Smooth muscle cell (in vitro differentiated cells): ENCODE measurements around the gene EYA3. TPM values are rescaled to one million over a fixed set of nuclear protein-coding genes. Genes with fewer than 3 reads are reported as not detected.

Source experiments
- DNase-seq: peaks from one replicate; lab custom pipeline; 2025; ENCODE audit not compliant: unreplicated experiment; lab: John Stamatoyannopoulos, UW
- H2AFZ ChIP-seq: fragments of 200-600 bp; sonication (generic); 2 replicates; pipeline ENCODE4 v1.6.0; 2016; ENCODE audit warnings: antibody characterized with exemption, low read depth, mild to moderate bottlenecking
- H3F3A ChIP-seq: fragments of 200-600 bp; sonication (generic); 2 replicates; pipeline ENCODE4 v1.6.0; 2017; ENCODE audit warnings: antibody characterized with exemption, low read depth
- H3K27ac ChIP-seq: fragments of 200-600 bp; sonication (generic); 2 replicates; pipeline ENCODE4 v1.5.1; 2016; ENCODE audit warnings: low read depth, mild to moderate bottlenecking
- H3K27me3 ChIP-seq: fragments of 200-600 bp; sonication (generic); 2 replicates; pipeline ENCODE4 v1.6.1; 2016; ENCODE audit warnings: low read depth, mild to moderate bottlenecking
- H3K36me3 ChIP-seq: fragments of 200-600 bp; sonication (generic); 2 replicates; pipeline ENCODE4 v1.5.1; 2016; ENCODE audit warnings: low read depth
- H3K4me1 ChIP-seq: fragments of 200-600 bp; sonication (generic); 2 replicates; pipeline ENCODE4 v1.5.1; 2016; ENCODE audit warnings: low read depth
- H3K4me2 ChIP-seq: fragments of 200-600 bp; sonication (generic); 2 replicates; pipeline ENCODE4 v1.6.0; 2016; ENCODE audit warnings: mild to moderate bottlenecking
- H3K4me3 ChIP-seq: fragments of 200-600 bp; sonication (generic); 2 replicates; pipeline ENCODE4 v1.5.1; 2016; ENCODE audit warnings: mild to moderate bottlenecking
- H3K79me2 ChIP-seq: fragments of 200-600 bp; sonication (generic); 2 replicates; pipeline ENCODE4 v1.6.0; 2016; ENCODE audit warnings: low read depth, mild to moderate bottlenecking
- H3K9ac ChIP-seq: fragments of 200-600 bp; sonication (generic); 2 replicates; pipeline ENCODE4 v1.6.0; 2016; ENCODE audit warnings: low read depth
- H3K9me3 ChIP-seq: fragments of 200-600 bp; sonication (generic); replicated peaks from 2 replicates; pipeline ENCODE4 v1.5.1; 2016; ENCODE audit warnings: low read depth
- H4K20me1 ChIP-seq: fragments of 200-600 bp; sonication (generic); 2 replicates; pipeline ENCODE4 v1.6.0; 2016; ENCODE audit warnings: low read depth
- CTCF ChIP-seq: fragments of 200-600 bp; sonication (generic); IDR thresholded peaks from 2 replicates; pipeline ENCODE4 v1.5.1; 2017; ENCODE audit warnings: borderline replicate concordance, mild to moderate bottlenecking, antibody characterized with exemption; ENCODE audit not compliant: insufficient read depth, poor library complexity, severe bottlenecking
- WGBS: methylation state at CpG from one replicate; pipeline ENCODE4 v1.1.7; 2016; ENCODE audit warnings: low lambda C conversion rate; 5-methylcytosine and 5-hydroxymethylcytosine counted together
- polyA plus RNA-seq: library from polyadenylated mRNA; unstranded; fragments of >200 nt; fragmentation: Nextera tagmentation; extraction: Ambion mirVana; gene quantifications from 2 replicates; pipeline ENCODE4 v1.2.1, GENCODE V29; 2016
- total RNA-seq: library from RNA; depleted of rRNA; stranded (reverse); fragments of >200 nt; gene quantifications from 2 replicates; pipeline ENCODE4 v1.2.3, GENCODE V29; 2014

EYA3 gene
- total and polyA plus RNA-seq, 2 experiments from 2014 or later: 3.8 to 17.1 TPM

- 87% methylated on average over 5 of the region's 5 CpGs for WGBS
- peaks cover 13% of the 10 kb centered on the region for H3K4me1 ChIP-seq
- no peak overlapping the region for H3K27ac ChIP-seq
- H3K4me3 ChIP-seq: no peak overlapping the region
- no peaks in the 10 kb centered on the region for H3K9me3 ChIP-seq
- DNase-seq: no peak
- no peak overlapping the region for H3K4me2 ChIP-seq
- no peaks in the 10 kb centered on the region for H3K27me3 ChIP-seq
- H2AFZ ChIP-seq: no peak overlapping the region
- no peak for TF ChIP-seq CTCF
- H3K36me3 ChIP-seq: no peaks in the 10 kb centered on the region
- no peak overlapping the region for H3K9ac ChIP-seq
- H3K79me2 ChIP-seq: peaks cover 76% of the 10 kb centered on the region
- H3F3A ChIP-seq: no peaks in the 10 kb centered on the region
- H4K20me1 ChIP-seq: peaks cover 56% of the 10 kb centered on the region
These were observed 3.3 kb downstream of the EYA3 start for GRCh38 chr1:28085129-28085528.

GRCh38 chr1:28083876-28084275, 4.5 kb downstream of the EYA3 start:
- no peaks in the 10 kb centered on the region for H3K36me3 ChIP-seq
- 94% methylated on average over 1 of the region's 1 CpG for WGBS
- no peak for TF ChIP-seq CTCF
- H3K4me3 ChIP-seq: no peak overlapping the region
- H3K79me2 ChIP-seq: peaks cover 82% of the 10 kb centered on the region
- peaks cover 62% of the 10 kb centered on the region for H4K20me1 ChIP-seq
- DNase-seq: no peak
- H3F3A ChIP-seq: no peaks in the 10 kb centered on the region
- H3K27me3 ChIP-seq: no peaks in the 10 kb centered on the region
- no peak overlapping the region for H3K9ac ChIP-seq
- H3K27ac ChIP-seq: no peak overlapping the region
- no peaks in the 10 kb centered on the region for H3K9me3 ChIP-seq
- no peak overlapping the region for H3K4me2 ChIP-seq
- peaks cover 13% of the 10 kb centered on the region for H3K4me1 ChIP-seq
- no peak overlapping the region for H2AFZ ChIP-seq

GRCh38 chr1:28078680-28079626, 9.5 kb downstream of the EYA3 start:
- peaks cover 73% of the 10 kb centered on the region for H3K79me2 ChIP-seq
- H3F3A ChIP-seq: no peaks in the 10 kb centered on the region
- no peaks in the 10 kb centered on the region for H3K9me3 ChIP-seq
- peaks cover 79% of the 10 kb centered on the region for H4K20me1 ChIP-seq
- H3K9ac ChIP-seq: no peak overlapping the region
- no peak overlapping the region for H2AFZ ChIP-seq
- DNase-seq: no peak
- 90% methylated on average over 8 of the region's 8 CpGs for WGBS
- H3K4me1 ChIP-seq: no peaks in the 10 kb centered on the region
- H3K27ac ChIP-seq: peak overlapping the region; percentile 59
- H3K4me3 ChIP-seq: no peak overlapping the region
- no peaks in the 10 kb centered on the region for H3K27me3 ChIP-seq
- TF ChIP-seq CTCF: no peak
- no peak overlapping the region for H3K4me2 ChIP-seq
- no peaks in the 10 kb centered on the region for H3K36me3 ChIP-seq
